GM10266 (cell line): ENCODE data around the gene NOL6.

Experiments
- DNase-seq: peaks from one replicate; pipeline ENCODE4 v3.0.0; 2012; ENCODE audit errors: extremely low spot score
- CTCF ChIP-seq: IDR thresholded peaks from 2 replicates; pipeline ENCODE4 v1.5.1; 2012; ENCODE audit warnings: mild to moderate bottlenecking, low read depth; ENCODE audit not compliant: control insufficient read depth, insufficient read depth; ENCODE audit errors: missing control alignments

NOL6 gene

GRCh38 chr9:33475357-33475756 is 1.6 kb upstream of the NOL6 start:
- no peak for DNase-seq
- no peak for TF ChIP-seq CTCF

- TF ChIP-seq CTCF: no peak
- DNase-seq: peak; percentile 6
Measured at GRCh38 chr9:33472881-33473615, 676 bp downstream of the NOL6 start.

GRCh38 chr9:33472171-33472880 is 1.4 kb downstream of the NOL6 start:
- no peak for TF ChIP-seq CTCF
- no peak for DNase-seq

- no peak for TF ChIP-seq CTCF
- DNase-seq: peak; percentile 2
Measured at GRCh38 chr9:33471361-33471760, 2.4 kb downstream of the NOL6 start.

- DNase-seq: peak; percentile 4
- no peak for TF ChIP-seq CTCF
Measured at GRCh38 chr9:33469891-33470290, 3.8 kb downstream of the NOL6 start.

GRCh38 chr9:33468797-33469621 is 4.7 kb downstream of the NOL6 start:
- TF ChIP-seq CTCF: no peak
- peak; percentile 2 for DNase-seq
